GM12892 (cell line): ENCODE data around the gene PHACTR3.

Source experiments
- DNase-seq: peaks from one replicate; pipeline ENCODE4 v3.0.0; 2011; ENCODE audit not compliant: insufficient read length
- FAIRE-seq: peaks from 2 replicates; lab custom pipeline; 2011; peaks lifted over from hg19 to GRCh38; lab: Jason Lieb, UNC
- POLR2A ChIP-seq: IDR thresholded peaks from 2 replicates; pipeline ENCODE4 v1.6.1; 2011; ENCODE audit warnings: low read depth, low read length, control low read depth
- POLR2AphosphoS5 ChIP-seq: IDR thresholded peaks from 2 replicates; pipeline ENCODE4 v1.6.1; 2011; ENCODE audit warnings: low read depth, low read length, control low read depth
- TAF1 ChIP-seq: IDR thresholded peaks from 2 replicates; pipeline ENCODE4 v1.6.1; 2011; ENCODE audit warnings: low read depth, mild to moderate bottlenecking, control low read depth, low read length, borderline replicate concordance

PHACTR3 gene

DNA sequence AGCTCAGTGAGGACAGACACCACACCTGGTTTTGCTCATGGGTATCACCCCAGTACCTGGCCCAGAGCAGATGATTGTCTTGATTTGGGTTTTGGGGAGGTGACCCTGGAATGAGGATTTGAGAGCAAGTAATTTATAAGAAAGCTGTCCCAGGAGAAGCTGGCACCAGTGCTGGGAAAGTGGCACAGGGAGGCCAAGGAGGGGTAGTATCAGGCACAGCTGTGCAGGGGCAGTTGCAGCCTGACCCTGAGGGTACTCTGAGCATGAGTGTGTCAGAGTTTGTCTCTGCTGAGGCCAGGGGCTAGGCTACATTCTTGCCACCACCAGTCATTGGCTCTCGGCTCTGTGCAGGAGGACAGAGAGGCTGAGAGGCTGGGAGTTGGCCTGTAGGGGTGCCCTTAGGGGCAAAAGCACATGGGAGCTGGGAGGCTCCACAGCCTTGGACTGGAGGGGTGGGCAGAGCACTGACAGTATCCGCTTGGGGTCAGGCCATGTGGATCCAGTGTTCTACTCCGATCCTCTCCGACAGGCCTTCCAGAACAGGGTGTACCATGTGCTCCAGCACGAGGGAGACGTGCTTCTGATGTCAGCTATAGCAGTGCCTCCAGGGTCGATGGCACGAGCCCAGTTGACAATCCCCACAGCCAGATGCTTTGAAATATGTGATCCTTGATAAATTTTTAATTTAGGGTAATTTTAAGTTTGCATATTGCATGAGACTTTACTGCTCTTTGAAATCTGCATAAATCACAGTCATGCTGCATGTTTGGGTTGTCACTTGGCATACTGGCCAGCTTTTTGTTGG is 121.3 kb downstream of the PHACTR3 start:
- FAIRE-seq (no peak), DNase-seq (no peak)
- TF ChIP-seq POLR2A: no peak
- TF ChIP-seq POLR2AphosphoS5: no peak
- TF ChIP-seq TAF1: no peak

DNA sequence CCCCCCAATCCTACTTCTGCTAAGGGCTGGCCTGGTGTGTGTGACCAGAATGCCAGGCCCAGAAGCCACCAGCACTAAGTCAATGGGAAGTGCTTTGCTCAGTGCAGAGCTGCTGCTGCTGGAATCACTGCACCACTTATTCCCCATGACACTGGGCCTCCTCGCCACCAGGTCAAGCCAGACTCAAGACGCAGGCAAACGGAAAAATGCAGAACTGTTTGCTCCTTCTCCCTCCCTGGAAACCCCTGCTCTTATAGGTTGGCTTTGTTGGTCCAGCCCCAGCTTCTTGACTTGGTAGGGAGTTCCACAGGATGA is 121.9 kb downstream of the PHACTR3 start:
- DNase-seq (no peak), FAIRE-seq (no peak)
- TF ChIP-seq POLR2AphosphoS5 (no peak), TAF1 (no peak), POLR2A (no peak)

DNA sequence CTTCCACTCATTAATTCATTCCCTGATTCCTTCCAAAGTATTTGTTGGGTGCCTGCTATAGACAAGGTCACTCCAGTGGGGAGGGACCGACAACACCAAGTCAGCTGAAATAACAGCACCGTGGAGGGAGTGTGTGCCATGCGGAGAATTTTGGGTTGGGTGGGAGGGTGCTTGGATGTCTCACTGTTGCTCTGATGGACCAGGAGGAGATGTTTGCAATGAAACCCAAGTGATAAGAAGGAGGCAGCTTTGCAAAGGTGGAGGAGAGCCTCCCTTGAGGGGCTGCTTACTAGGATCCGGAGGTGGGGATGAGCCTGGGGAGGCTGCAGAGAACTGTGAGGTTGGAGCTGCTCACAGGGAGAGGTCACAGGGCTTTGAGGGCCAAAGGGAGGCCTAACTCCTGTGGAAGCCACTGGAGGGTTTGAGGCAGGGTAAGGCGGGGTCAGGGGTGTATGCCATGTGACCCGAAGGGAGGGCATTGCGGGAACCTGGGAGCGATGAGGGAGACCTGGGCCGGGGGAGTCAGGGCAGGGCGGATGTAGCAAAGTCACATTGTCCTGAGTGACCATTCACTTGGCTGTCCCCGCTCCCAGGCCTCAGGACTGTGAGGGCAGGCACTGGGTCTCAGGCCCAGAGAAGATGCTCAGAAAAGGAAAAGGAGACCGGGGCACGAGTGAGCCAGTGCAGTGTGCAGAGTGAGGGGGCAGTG is 124.5 kb downstream of the PHACTR3 start:
- FAIRE-seq: no peak
- DNase-seq: no peak
- TF ChIP-seq POLR2A (no peak), TAF1 (no peak), POLR2AphosphoS5 (no peak)

- FAIRE-seq: no peak
- no peak for DNase-seq
- TF ChIP-seq POLR2A: no peak
- TF ChIP-seq POLR2AphosphoS5: no peak
- no peak for TF ChIP-seq TAF1
Observed at GRCh38 chr20:59729506-59729905, 125.2 kb downstream of the PHACTR3 start.

GRCh38 chr20:59730722-59731121 is 126.4 kb downstream of the PHACTR3 start:
- TF ChIP-seq POLR2AphosphoS5 (no peak), TAF1 (no peak), POLR2A (no peak)
- FAIRE-seq: no peak
- DNase-seq: no peak

DNA sequence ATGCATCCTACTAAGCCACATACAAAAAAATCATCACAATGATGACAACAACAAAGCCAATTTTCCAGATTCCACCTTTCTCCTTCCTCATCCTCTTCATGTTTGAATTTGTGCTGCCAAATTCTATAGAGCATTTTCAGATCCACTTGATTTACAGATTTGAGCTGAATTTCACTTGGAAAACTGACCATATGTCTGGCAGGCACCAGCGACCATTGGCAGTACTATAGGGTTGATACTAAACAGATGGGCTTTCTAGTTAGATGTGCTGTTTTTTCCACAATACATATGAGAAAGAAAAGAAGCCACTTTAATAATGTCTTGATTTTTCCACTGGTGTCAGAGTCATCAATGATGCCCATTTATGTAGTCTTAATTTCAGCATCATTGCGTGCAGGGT is 127.0 kb downstream of the PHACTR3 start:
- FAIRE-seq (no peak), DNase-seq (no peak)
- no peak for TF ChIP-seq POLR2AphosphoS5
- TF ChIP-seq POLR2A: no peak
- TF ChIP-seq TAF1: no peak

DNA sequence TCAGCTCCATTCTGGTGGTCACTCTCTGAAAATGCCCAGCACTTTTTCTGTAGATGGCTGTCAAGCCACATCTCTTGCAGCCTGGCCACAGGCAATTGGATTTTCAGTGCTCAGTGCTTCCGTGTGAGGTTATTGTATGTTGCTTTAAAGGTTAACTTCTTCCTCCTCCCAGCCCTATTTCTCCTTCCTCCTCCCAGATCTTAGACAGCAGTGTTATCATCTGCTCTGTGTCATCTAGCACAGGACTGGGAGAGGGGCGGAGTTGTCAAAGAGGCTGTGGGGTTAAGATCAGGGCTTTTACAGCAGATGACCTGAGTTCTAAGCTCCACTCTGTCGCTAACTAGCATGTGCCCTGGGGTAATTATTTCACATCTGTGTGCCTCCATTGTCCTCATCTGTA is 129.0 kb downstream of the PHACTR3 start:
- DNase-seq (no peak), FAIRE-seq (no peak)
- TF ChIP-seq POLR2AphosphoS5 (no peak), POLR2A (no peak), TAF1 (no peak)

DNA sequence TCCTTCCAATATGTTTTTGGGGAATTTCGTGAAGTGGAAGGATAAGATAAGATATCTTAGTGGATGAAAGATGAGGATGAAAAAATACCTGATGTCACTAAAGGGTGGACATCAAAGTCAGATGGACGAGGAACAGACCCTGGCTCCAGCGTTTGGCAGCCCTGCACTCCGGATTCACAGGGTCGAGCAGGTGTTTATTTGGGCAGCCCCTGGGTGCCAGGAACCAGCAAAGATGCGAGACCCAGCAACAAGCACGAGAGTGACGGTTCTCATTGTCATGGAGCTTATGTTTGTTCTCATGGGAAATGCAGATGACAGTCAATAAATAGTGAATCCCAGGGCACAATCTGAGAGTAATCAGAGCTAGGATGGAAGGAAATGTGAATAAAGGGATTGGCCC is 131.1 kb downstream of the PHACTR3 start:
- no peak for DNase-seq
- TF ChIP-seq TAF1 (no peak), POLR2AphosphoS5 (no peak), POLR2A (no peak)
- FAIRE-seq: no peak

GRCh38 chr20:59735917-59736316 is 131.6 kb downstream of the PHACTR3 start:
- FAIRE-seq: no peak
- no peak for DNase-seq

GRCh38 chr20:59736366-59736765 is 132.0 kb downstream of the PHACTR3 start:
- DNase-seq (no peak), FAIRE-seq (no peak)
- TF ChIP-seq POLR2A (no peak), POLR2AphosphoS5 (no peak), TAF1 (no peak)

More at GRCh38 chr20:59735917-59736316, 131.6 kb downstream of the PHACTR3 start:
- TF ChIP-seq POLR2A: no peak

- FAIRE-seq (no peak), DNase-seq (no peak)
- TF ChIP-seq POLR2AphosphoS5: no peak
- no peak for TF ChIP-seq TAF1
- no peak for TF ChIP-seq POLR2A
Observed at GRCh38 chr20:59737073-59737666, 132.8 kb downstream of the PHACTR3 start.

GRCh38 chr20:59737816-59738215 is 133.5 kb downstream of the PHACTR3 start:
- FAIRE-seq (no peak), DNase-seq (no peak)
- TF ChIP-seq TAF1 (no peak), POLR2AphosphoS5 (no peak), POLR2A (no peak)
